ENCODE results near the gene NPIPB2. TPM values are rescaled to one million over a fixed set of nuclear protein-coding genes. Genes with fewer than 3 reads are reported as not detected.

The NPIPB2 gene
- total and polyA plus RNA-seq, 2 of the 13 experiments (the other 11 are each of a cell fraction or from before 2014, with no cell fraction given) = 1.8 to 4.1 TPM

DNA sequence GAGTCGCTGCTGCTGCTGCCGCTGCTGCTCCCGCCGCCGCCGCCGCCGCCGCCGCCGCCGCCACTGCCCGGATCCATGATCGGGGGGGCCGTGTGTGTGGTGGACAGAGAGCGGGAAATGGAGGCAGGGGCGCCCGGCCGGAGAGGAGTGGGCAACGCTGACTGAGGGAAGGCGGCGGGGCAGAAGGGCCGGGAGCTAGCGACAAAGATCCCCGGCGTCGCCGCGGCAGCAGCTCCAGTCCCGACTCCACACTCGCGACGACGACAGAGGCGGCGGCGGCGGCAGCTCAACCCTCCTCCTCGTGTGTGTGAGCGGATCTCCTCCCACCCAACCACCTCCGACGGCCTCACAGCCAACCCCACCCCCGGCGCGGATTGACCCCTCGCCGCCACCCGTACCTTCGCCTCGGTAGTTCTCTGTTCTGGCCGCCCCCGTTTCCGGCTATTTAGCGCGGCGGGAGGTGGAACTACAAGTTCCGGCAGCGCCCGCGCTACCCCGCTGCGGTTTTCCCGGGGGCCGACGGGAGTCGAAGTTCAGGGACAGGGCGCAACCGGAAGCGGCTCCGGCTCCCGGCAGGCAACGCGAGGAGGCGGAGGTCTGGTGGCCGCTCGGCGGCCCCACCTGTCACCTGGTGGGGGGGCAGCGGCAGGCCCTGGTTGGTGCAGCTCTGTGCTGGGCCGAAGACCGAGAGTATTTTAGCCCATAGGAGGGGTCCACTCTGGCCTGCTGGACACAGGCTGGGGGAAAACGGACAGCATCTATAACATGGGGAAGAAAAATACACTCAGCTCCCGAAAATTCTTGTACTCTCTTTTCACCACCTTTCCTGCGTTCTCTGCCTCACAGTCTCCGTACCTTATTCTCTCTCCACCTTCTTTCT, 26.0 kb downstream of the NPIPB2 start, which contains the start of gene GSPT1 (continued):
- TF ChIP-seq, protein P1, sequence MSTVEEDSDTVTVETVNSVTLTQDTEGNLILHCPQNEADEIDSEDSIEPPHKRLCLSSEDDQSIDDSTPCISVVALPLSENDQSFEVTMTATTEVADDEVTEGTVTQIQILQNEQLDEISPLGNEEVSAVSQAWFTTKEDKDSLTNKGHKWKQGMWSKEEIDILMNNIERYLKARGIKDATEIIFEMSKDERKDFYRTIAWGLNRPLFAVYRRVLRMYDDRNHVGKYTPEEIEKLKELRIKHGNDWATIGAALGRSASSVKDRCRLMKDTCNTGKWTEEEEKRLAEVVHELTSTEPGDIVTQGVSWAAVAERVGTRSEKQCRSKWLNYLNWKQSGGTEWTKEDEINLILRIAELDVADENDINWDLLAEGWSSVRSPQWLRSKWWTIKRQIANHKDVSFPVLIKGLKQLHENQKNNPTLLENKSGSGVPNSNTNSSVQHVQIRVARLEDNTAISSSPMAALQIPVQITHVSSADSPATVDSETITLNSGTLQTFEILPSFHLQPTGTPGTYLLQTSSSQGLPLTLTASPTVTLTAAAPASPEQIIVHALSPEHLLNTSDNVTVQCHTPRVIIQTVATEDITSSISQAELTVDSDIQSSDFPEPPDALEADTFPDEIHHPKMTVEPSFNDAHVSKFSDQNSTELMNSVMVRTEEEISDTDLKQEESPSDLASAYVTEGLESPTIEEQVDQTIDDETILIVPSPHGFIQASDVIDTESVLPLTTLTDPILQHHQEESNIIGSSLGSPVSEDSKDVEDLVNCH (CRISPR knock-in tag; IDR thresholded peaks at IDR 0.05) = 0 out of 2 replicates have a peak, but pooled peaks have one; percentile 78
- TF ChIP-seq ZNF10 (CRISPR knock-in tag; IDR thresholded peaks at IDR 0.05; ENCODE audit: borderline replicate concordance, low read depth) (no peak), SIN3B (IDR thresholded peaks at IDR 0.05; ENCODE audit: low read length) (0 out of 2 replicates have a peak, but pooled peaks have one; percentile 48), NR2F2 (IDR thresholded peaks at IDR 0.05; ENCODE audit: borderline replicate concordance, low read depth) (peak; percentile 64; the same call in 1 of the 2 replicates), KDM2A (CRISPR knock-in tag; IDR thresholded peaks at IDR 0.05; ENCODE audit: borderline replicate concordance, low read depth) (peak; percentile 97), HDAC6 (IDR thresholded peaks at IDR 0.05; ENCODE audit: low read depth, low read length) (no peak; the same call in 1 of the 2 replicates), KAT2B (IDR thresholded peaks at IDR 0.05; ENCODE audit: borderline replicate concordance, low read depth, low read length) (no peak), STAG1 (CRISPR knock-in tag; IDR thresholded peaks at IDR 0.05) (no peak), EP300 (IDR thresholded peaks at IDR 0.05; ENCODE audit: low read depth in 2 of 2, low read length in 2 of 2) (peak; percentile 8 to 53; a peak in 1 of 4 replicates), EP300 (CRISPR knock-in tag; IDR thresholded peaks at IDR 0.05; ENCODE audit: borderline replicate concordance) (peak; percentile 70; the same call in 1 of the 2 replicates), HNRNPLL (IDR thresholded peaks at IDR 0.05; ENCODE audit: low read depth, low read length, poor library complexity, severe bottlenecking) (peak; percentile 84), HOXA7 (CRISPR knock-in tag; IDR thresholded peaks at IDR 0.05) (no peak), HMG20B (CRISPR knock-in tag; conservative IDR thresholded peaks at IDR 0.05) (peak; percentile 64; the same call in 1 of the 2 replicates)
- TF ChIP-seq, protein P2, sequence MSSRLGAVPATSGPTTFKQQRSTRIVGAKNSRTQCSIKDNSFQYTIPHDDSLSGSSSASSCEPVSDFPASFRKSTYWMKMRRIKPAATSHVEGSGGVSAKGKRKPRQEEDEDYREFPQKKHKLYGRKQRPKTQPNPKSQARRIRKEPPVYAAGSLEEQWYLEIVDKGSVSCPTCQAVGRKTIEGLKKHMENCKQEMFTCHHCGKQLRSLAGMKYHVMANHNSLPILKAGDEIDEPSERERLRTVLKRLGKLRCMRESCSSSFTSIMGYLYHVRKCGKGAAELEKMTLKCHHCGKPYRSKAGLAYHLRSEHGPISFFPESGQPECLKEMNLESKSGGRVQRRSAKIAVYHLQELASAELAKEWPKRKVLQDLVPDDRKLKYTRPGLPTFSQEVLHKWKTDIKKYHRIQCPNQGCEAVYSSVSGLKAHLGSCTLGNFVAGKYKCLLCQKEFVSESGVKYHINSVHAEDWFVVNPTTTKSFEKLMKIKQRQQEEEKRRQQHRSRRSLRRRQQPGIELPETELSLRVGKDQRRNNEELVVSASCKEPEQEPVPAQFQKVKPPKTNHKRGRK (CRISPR knock-in tag; IDR thresholded peaks at IDR 0.05) = peak; percentile 78; the same call in 1 of the 2 replicates
- TF ChIP-seq, protein P3, sequence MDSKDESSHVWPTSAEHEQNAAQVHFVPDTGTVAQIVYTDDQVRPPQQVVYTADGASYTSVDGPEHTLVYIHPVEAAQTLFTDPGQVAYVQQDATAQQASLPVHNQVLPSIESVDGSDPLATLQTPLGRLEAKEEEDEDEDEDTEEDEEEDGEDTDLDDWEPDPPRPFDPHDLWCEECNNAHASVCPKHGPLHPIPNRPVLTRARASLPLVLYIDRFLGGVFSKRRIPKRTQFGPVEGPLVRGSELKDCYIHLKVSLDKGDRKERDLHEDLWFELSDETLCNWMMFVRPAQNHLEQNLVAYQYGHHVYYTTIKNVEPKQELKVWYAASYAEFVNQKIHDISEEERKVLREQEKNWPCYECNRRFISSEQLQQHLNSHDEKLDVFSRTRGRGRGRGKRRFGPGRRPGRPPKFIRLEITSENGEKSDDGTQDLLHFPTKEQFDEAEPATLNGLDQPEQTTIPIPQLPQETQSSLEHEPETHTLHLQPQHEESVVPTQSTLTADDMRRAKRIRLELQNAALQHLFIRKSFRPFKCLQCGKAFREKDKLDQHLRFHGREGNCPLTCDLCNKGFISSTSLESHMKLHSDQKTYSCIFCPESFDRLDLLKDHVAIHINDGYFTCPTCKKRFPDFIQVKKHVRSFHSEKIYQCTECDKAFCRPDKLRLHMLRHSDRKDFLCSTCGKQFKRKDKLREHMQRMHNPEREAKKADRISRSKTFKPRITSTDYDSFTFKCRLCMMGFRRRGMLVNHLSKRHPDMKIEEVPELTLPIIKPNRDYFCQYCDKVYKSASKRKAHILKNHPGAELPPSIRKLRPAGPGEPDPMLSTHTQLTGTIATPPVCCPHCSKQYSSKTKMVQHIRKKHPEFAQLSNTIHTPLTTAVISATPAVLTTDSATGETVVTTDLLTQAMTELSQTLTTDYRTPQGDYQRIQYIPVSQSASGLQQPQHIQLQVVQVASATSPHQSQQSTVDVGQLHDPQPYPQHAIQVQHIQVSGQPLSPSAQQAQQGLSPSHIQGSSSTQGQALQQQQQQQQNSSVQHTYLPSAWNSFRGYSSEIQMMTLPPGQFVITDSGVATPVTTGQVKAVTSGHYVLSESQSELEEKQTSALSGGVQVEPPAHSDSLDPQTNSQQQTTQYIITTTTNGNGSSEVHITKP (CRISPR knock-in tag; IDR thresholded peaks at IDR 0.05; ENCODE audit: low read depth) = peak; percentile 87; the same call in 1 of the 2 replicates
- TF ChIP-seq, protein P4, sequence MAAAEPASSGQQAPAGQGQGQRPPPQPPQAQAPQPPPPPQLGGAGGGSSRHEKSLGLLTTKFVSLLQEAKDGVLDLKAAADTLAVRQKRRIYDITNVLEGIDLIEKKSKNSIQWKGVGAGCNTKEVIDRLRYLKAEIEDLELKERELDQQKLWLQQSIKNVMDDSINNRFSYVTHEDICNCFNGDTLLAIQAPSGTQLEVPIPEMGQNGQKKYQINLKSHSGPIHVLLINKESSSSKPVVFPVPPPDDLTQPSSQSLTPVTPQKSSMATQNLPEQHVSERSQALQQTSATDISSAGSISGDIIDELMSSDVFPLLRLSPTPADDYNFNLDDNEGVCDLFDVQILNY (CRISPR knock-in tag; conservative IDR thresholded peaks at IDR 0.05) = peak; percentile 34; the same call in 1 of the 2 replicates
- TF ChIP-seq, protein P5, sequence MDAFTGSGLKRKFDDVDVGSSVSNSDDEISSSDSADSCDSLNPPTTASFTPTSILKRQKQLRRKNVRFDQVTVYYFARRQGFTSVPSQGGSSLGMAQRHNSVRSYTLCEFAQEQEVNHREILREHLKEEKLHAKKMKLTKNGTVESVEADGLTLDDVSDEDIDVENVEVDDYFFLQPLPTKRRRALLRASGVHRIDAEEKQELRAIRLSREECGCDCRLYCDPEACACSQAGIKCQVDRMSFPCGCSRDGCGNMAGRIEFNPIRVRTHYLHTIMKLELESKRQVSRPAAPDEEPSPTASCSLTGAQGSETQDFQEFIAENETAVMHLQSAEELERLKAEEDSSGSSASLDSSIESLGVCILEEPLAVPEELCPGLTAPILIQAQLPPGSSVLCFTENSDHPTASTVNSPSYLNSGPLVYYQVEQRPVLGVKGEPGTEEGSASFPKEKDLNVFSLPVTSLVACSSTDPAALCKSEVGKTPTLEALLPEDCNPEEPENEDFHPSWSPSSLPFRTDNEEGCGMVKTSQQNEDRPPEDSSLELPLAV (CRISPR knock-in tag; conservative IDR thresholded peaks at IDR 0.05; ENCODE audit: low read depth) = 0 out of 2 replicates have a peak, but pooled peaks have one; percentile 3
